8988T (cell line): ENCODE results near the gene CAVIN2.

ENCODE experiments used
- DNase-seq: peaks from one replicate; pipeline ENCODE4 v3.0.0; 2011

CAVIN2 gene

GRCh38 chr2:191864628-191865374 is 17.9 kb upstream of the CAVIN2 start:
- no peak for DNase-seq

- DNase-seq: no peak
Observed at GRCh38 chr2:191863988-191864387, 17.1 kb upstream of the CAVIN2 start.

- no peak for DNase-seq
Observed at GRCh38 chr2:191862156-191862775, 15.4 kb upstream of the CAVIN2 start.

GRCh38 chr2:191860760-191861466 is 14.0 kb upstream of the CAVIN2 start:
- no peak for DNase-seq

- DNase-seq: no peak
Observed at GRCh38 chr2:191859681-191860080, 12.8 kb upstream of the CAVIN2 start.

GRCh38 chr2:191857886-191858285 is 11.0 kb upstream of the CAVIN2 start:
- no peak for DNase-seq

- DNase-seq: no peak
Observed at GRCh38 chr2:191857259-191857805, 10.4 kb upstream of the CAVIN2 start.

- DNase-seq: no peak
Observed at GRCh38 chr2:191856111-191856876, 9.4 kb upstream of the CAVIN2 start.

GRCh38 chr2:191855382-191855781 is 8.5 kb upstream of the CAVIN2 start:
- no peak for DNase-seq

GRCh38 chr2:191854382-191855372 is 7.8 kb upstream of the CAVIN2 start:
- DNase-seq: no peak

- no peak for DNase-seq
Observed at GRCh38 chr2:191853843-191854242, 7.0 kb upstream of the CAVIN2 start.

GRCh38 chr2:191851158-191851557 is 4.3 kb upstream of the CAVIN2 start:
- DNase-seq: no peak

GRCh38 chr2:191848771-191849767 is 2.2 kb upstream of the CAVIN2 start:
- DNase-seq: no peak

- DNase-seq: no peak
Observed at GRCh38 chr2:191847764-191848163, 876 bp upstream of the CAVIN2 start.

GRCh38 chr2:191845876-191846514 is 893 bp downstream of the CAVIN2 start:
- DNase-seq: no peak

- no peak for DNase-seq
Observed at GRCh38 chr2:191845248-191845715, 1.6 kb downstream of the CAVIN2 start.

GRCh38 chr2:191844706-191845105 is 2.2 kb downstream of the CAVIN2 start:
- DNase-seq: no peak

- no peak for DNase-seq
Observed at GRCh38 chr2:191840921-191841320, 6.0 kb downstream of the CAVIN2 start.

- DNase-seq: no peak
Observed at GRCh38 chr2:191839918-191840804, 6.7 kb downstream of the CAVIN2 start.
